ENCODE data around the gene PRR5L.

Gene PRR5L

DNA sequence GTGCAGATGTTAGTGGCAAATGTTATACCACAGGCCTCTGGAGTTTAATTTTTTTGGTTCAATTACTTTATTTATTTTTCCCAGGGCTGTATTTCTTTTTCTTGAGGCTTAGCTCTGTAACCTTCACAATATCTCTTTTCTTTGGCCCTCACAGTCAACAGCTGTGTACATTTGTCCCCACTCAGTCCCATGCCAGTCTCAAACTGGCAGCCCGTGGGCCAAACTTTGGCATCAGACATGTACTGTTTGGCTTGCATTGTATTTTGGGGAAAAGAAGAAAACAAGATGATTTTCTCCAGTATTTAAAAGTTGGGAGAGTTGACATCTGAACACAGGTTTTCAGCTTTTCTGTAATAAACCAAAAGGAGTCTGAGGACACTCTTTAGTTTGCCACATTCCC lies 87.1 kb downstream of the PRR5L start:
- Histone ChIP-seq H3K4me3 (ENCODE audit: insufficient read depth, low read length, poor library complexity, severe bottlenecking) (no peak overlapping the region), H3K79me2 (ENCODE audit: insufficient read depth, low read length) (no peaks in the 10 kb centered on the region), H3K27ac (ENCODE audit: low read depth, low read length) (no peak overlapping the region), H3K36me3 (ENCODE audit: low read length) (no peaks in the 10 kb centered on the region), H3F3A (ENCODE audit: insufficient read depth) (no peaks in the 10 kb centered on the region), H3K9me2 (replicated peaks; ENCODE audit: insufficient read depth, low read length) (no peaks in the 10 kb centered on the region), H3K27me3 (ENCODE audit: low read length) (no peaks in the 10 kb centered on the region; the same call in 1 of the 2 replicates), H2AFZ (ENCODE audit: low read depth, low read length, severe bottlenecking) (no peak overlapping the region), H3K9ac (ENCODE audit: low read length) (no peak overlapping the region), H4K20me1 (ENCODE audit: low read depth, low read length) (no peaks in the 10 kb centered on the region), H3K9me3 (ENCODE audit: insufficient read depth, low read length) (no peaks in the 10 kb centered on the region), H3K4me2 (ENCODE audit: low read depth, low read length, poor library complexity, severe bottlenecking) (no peak overlapping the region)
- TF ChIP-seq CTCF (IDR thresholded peaks at IDR 0.05; ENCODE audit: insufficient read depth, low read length, poor library complexity, severe bottlenecking) (no peak), EZH2phosphoT487 (conservative IDR thresholded peaks at IDR 0.05; ENCODE audit: low read length) (no peak)

DNA sequence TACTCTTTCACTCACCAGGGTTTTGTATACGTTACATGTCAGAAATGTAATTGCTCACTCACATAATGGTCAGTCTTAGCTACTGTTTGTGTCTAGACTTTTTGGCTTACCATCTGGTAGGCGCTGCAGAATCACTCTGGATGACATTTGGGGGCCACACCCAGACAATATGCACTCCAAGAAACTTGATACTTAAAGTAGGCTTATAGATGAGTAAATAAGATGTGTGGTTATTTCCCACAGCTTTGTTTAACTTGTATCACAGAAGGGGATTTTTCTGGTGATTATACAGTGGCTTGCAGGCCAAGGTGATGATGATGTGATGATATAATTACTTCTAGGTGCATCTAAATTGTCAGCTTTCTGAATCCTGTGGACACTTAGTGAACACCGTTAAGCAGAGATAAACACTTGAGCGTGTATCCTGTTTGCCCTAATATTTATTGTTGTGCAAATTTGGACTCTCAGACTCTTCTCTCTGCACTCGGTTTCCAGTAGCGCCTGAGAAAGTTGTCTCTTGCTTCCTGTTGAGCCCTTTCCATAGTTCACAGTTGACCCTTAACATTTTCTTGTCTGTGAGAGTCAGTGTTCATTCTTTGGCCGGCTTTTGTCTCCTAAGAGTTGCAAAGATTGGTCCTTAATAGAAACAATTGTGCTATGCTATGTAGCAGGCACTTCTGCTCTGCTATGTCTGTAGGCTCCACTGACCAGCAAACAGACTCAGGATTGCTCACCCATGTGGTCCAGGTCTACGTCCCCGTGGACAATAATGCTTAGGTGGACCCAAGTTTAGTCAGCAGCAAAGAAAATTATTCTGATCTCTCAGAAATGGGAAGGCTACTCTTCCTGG lies 89.3 kb downstream of the PRR5L start:
- Histone ChIP-seq H3K27ac (ENCODE audit: low read depth, low read length) (no peak overlapping the region), H3K9ac (ENCODE audit: low read length) (no peak overlapping the region), H3K27me3 (ENCODE audit: low read length) (no peaks in the 10 kb centered on the region), H3K36me3 (ENCODE audit: low read length) (no peaks in the 10 kb centered on the region), H3K4me2 (ENCODE audit: low read depth, low read length, poor library complexity, severe bottlenecking) (no peak overlapping the region), H3K79me2 (ENCODE audit: insufficient read depth, low read length) (no peaks in the 10 kb centered on the region), H3K9me2 (replicated peaks; ENCODE audit: insufficient read depth, low read length) (no peaks in the 10 kb centered on the region), H3F3A (ENCODE audit: insufficient read depth) (no peaks in the 10 kb centered on the region), H2AFZ (ENCODE audit: low read depth, low read length, severe bottlenecking) (no peak overlapping the region), H3K9me3 (ENCODE audit: insufficient read depth, low read length) (no peaks in the 10 kb centered on the region), H4K20me1 (ENCODE audit: low read depth, low read length) (no peaks in the 10 kb centered on the region), H3K4me3 (ENCODE audit: insufficient read depth, low read length, poor library complexity, severe bottlenecking) (no peak overlapping the region)
- TF ChIP-seq EZH2phosphoT487 (conservative IDR thresholded peaks at IDR 0.05; ENCODE audit: low read length) = no peak
- no peak for TF ChIP-seq CTCF (IDR thresholded peaks at IDR 0.05; ENCODE audit: insufficient read depth, low read length, poor library complexity, severe bottlenecking)

GRCh38 chr11:36386411-36386810 lies 90.3 kb downstream of the PRR5L start:
- H4K20me1 ChIP-seq (ENCODE audit: low read depth, low read length) = no peaks in the 10 kb centered on the region
- no peak overlapping the region for H3K4me2 ChIP-seq (ENCODE audit: low read depth, low read length, poor library complexity, severe bottlenecking)
- no peak overlapping the region for H3K9ac ChIP-seq (ENCODE audit: low read length)
- H3K79me2 ChIP-seq (ENCODE audit: insufficient read depth, low read length) = no peaks in the 10 kb centered on the region
- H3K27ac ChIP-seq (ENCODE audit: low read depth, low read length) = no peak overlapping the region
- H3K27me3 ChIP-seq (ENCODE audit: low read length) = no peaks in the 10 kb centered on the region
- no peaks in the 10 kb centered on the region for H3F3A ChIP-seq (ENCODE audit: insufficient read depth)
- H3K9me3 ChIP-seq (ENCODE audit: insufficient read depth, low read length) = no peaks in the 10 kb centered on the region
- no peaks in the 10 kb centered on the region for H3K36me3 ChIP-seq (ENCODE audit: low read length)
- TF ChIP-seq EZH2phosphoT487 (conservative IDR thresholded peaks at IDR 0.05; ENCODE audit: low read length) (no peak), CTCF (IDR thresholded peaks at IDR 0.05; ENCODE audit: insufficient read depth, low read length, poor library complexity, severe bottlenecking) (no peak)
- no peak overlapping the region for H2AFZ ChIP-seq (ENCODE audit: low read depth, low read length, severe bottlenecking)
- H3K4me3 ChIP-seq (ENCODE audit: insufficient read depth, low read length, poor library complexity, severe bottlenecking) = no peak overlapping the region
- H3K9me2 ChIP-seq (replicated peaks; ENCODE audit: insufficient read depth, low read length) = no peaks in the 10 kb centered on the region

Measured in SU-DHL-6 (cell line).